Neural progenitor cell (in vitro differentiated cells): Measurements from ENCODE around the gene ZAR1L. TPM values are rescaled to one million over a fixed set of nuclear protein-coding genes. Genes with fewer than 3 reads are reported as not detected.
A peak's percentile ranks its signal among the peaks of the same experiment; 100 is the strongest.

ENCODE experiments used
- DNase-seq: peaks from one replicate; pipeline ENCODE4 v3.0.0-alpha.2; 2016; ENCODE audit warnings: low spot score
- H2AFZ ChIP-seq: fragments of 200-600 bp; sonication (generic); replicated peaks from 2 replicates; pipeline ENCODE4 v1.6.1; 2016; ENCODE audit warnings: antibody characterized with exemption
- H3F3A ChIP-seq: fragments of 200-600 bp; sonication (generic); 2 replicates; pipeline ENCODE4 v1.6.1; 2016; ENCODE audit warnings: antibody characterized with exemption, low read depth
- H3K27ac ChIP-seq: fragments of 200-600 bp; sonication (generic); 2 replicates; pipeline ENCODE4 v1.5.1; 2016; ENCODE audit warnings: mild to moderate bottlenecking
- H3K27me3 ChIP-seq: fragments of 200-600 bp; sonication (generic); 2 replicates; pipeline ENCODE4 v1.6.1; 2016; ENCODE audit warnings: mild to moderate bottlenecking, moderate library complexity
- H3K36me3 ChIP-seq: fragments of 200-600 bp; sonication (generic); 2 replicates; pipeline ENCODE4 v1.5.1; 2016
- H3K4me1 ChIP-seq: fragments of 200-600 bp; sonication (generic); 2 replicates; pipeline ENCODE4 v1.6.1; 2016; ENCODE audit warnings: mixed run types
- H3K4me2 ChIP-seq: fragments of 200-600 bp; sonication (generic); 2 replicates; pipeline ENCODE4 v1.6.1; 2016
- H3K4me3 ChIP-seq: fragments of 200-600 bp; sonication (generic); 2 replicates; pipeline ENCODE4 v1.5.1; 2016
- H3K79me2 ChIP-seq: fragments of 200-600 bp; sonication (generic); 2 replicates; pipeline ENCODE4 v1.6.1; 2016; ENCODE audit warnings: low read depth
- H3K9ac ChIP-seq: fragments of 200-600 bp; sonication (generic); 2 replicates; pipeline ENCODE4 v1.6.1; 2016
- H3K9me3 ChIP-seq: fragments of 200-600 bp; sonication (generic); 2 replicates; pipeline ENCODE4 v1.5.1; 2016; ENCODE audit warnings: low read depth
- H4K20me1 ChIP-seq: fragments of 200-600 bp; sonication (generic); 2 replicates; pipeline ENCODE4 v1.6.1; 2016; ENCODE audit warnings: low read depth
- H3K27ac Mint-ChIP-seq: 3 replicates; pipeline ENCODE4 v1.8.0; 2021; ENCODE audit warnings: mixed read lengths
- H3K27me3 Mint-ChIP-seq: 2 replicates; pipeline ENCODE4 v1.8.0; 2022; ENCODE audit warnings: low read depth, mild to moderate bottlenecking, inconsistent platforms, moderate library complexity, mixed read lengths; ENCODE audit not compliant: insufficient read depth
- H3K36me3 Mint-ChIP-seq: 3 replicates; pipeline ENCODE4 v1.8.0; 2021; ENCODE audit warnings: mixed read lengths
- H3K4me1 Mint-ChIP-seq: 3 replicates; pipeline ENCODE4 v1.8.0; 2021; ENCODE audit warnings: mixed read lengths
- H3K4me3 Mint-ChIP-seq: 3 replicates; pipeline ENCODE4 v1.8.0; 2021; ENCODE audit warnings: mild to moderate bottlenecking, moderate library complexity, mixed read lengths
- H3K9me3 Mint-ChIP-seq: 3 replicates; pipeline ENCODE4 v1.8.0; 2020; ENCODE audit warnings: mixed read lengths
- CTCF ChIP-seq: fragments of 200-600 bp; sonication (generic); IDR thresholded peaks from 2 replicates; pipeline ENCODE4 v1.5.1; 2017; ENCODE audit warnings: antibody characterized with exemption, mild to moderate bottlenecking
- EZH2 ChIP-seq: fragments of 200-600 bp; sonication (generic); IDR thresholded peaks from 2 replicates; pipeline ENCODE4 v1.6.1; 2017; ENCODE audit warnings: antibody characterized with exemption, mild to moderate bottlenecking, moderate library complexity
- EZH2phosphoT487 ChIP-seq: fragments of 200-600 bp; sonication (generic); IDR thresholded peaks from 2 replicates; pipeline ENCODE4 v1.6.1; 2017; ENCODE audit warnings: antibody characterized with exemption
- total RNA-seq: library from RNA; depleted of rRNA; stranded (reverse); fragments of >200 nt; gene quantifications from 2 replicates; pipeline ENCODE4 v1.2.3, GENCODE V29; 2015; ENCODE audit warnings: low replicate concordance

The ZAR1L gene
- total RNA-seq, 1 donor from 2014 or later: 2.2 TPM

GRCh38 chr13:32262165-32262564, 53.0 kb downstream of the ZAR1L start:
- H3K36me3 ChIP-seq: no peaks in the 10 kb centered on the region
- Mint-ChIP-seq H3K36me3 (no peaks in the 10 kb centered on the region), H3K4me1 (peaks cover 10% of the 10 kb centered on the region), H3K27me3 (peaks cover 5% of the 10 kb centered on the region), H3K4me3 (no peak overlapping the region), H3K9me3 (no peaks in the 10 kb centered on the region), H3K27ac (no peak overlapping the region)
- H3K79me2 ChIP-seq: no peaks in the 10 kb centered on the region
- H2AFZ ChIP-seq: no peak overlapping the region
- no peak for TF ChIP-seq EZH2phosphoT487
- TF ChIP-seq CTCF: no peak
- TF ChIP-seq EZH2: no peak
- no peak overlapping the region for H3K4me3 ChIP-seq
- no peaks in the 10 kb centered on the region for H3K27me3 ChIP-seq
- peak overlapping the region; percentile 19 for H3K27ac ChIP-seq
- no peak overlapping the region for H3K9ac ChIP-seq
- no peaks in the 10 kb centered on the region for H3F3A ChIP-seq
- H3K9me3 ChIP-seq: no peaks in the 10 kb centered on the region
- no peak for DNase-seq
- no peak overlapping the region for H3K4me2 ChIP-seq
- no peaks in the 10 kb centered on the region for H4K20me1 ChIP-seq
- no peaks in the 10 kb centered on the region for H3K4me1 ChIP-seq

GRCh38 chr13:32261567-32261966, 53.6 kb downstream of the ZAR1L start:
- no peaks in the 10 kb centered on the region for H3K9me3 Mint-ChIP-seq
- H3K27ac ChIP-seq: no peak overlapping the region

GRCh38 chr13:32259116-32259515, 56.0 kb downstream of the ZAR1L start:
- Histone ChIP-seq H3K36me3 (no peaks in the 10 kb centered on the region), H3F3A (no peaks in the 10 kb centered on the region), H3K9ac (no peak overlapping the region), H3K4me2 (no peak overlapping the region), H4K20me1 (no peaks in the 10 kb centered on the region), H2AFZ (no peak overlapping the region), H3K4me3 (no peak overlapping the region), H3K27me3 (no peaks in the 10 kb centered on the region), H3K27ac (no peak overlapping the region), H3K79me2 (no peaks in the 10 kb centered on the region), H3K4me1 (no peaks in the 10 kb centered on the region), H3K9me3 (no peaks in the 10 kb centered on the region)
- TF ChIP-seq EZH2phosphoT487: no peak
- peak; percentile 29 for TF ChIP-seq CTCF
- no peak for TF ChIP-seq EZH2
- Mint-ChIP-seq H3K27me3 (peaks cover 5% of the 10 kb centered on the region), H3K36me3 (no peaks in the 10 kb centered on the region), H3K27ac (no peak overlapping the region), H3K9me3 (no peaks in the 10 kb centered on the region), H3K4me1 (peaks cover 10% of the 10 kb centered on the region), H3K4me3 (peak overlapping the region; percentile 23)
- DNase-seq: no peak

More at GRCh38 chr13:32261567-32261966, 53.6 kb downstream of the ZAR1L start:
- H3K9me3 ChIP-seq: no peaks in the 10 kb centered on the region
- no peak overlapping the region for H3K27ac Mint-ChIP-seq
- no peak overlapping the region for H3K4me3 Mint-ChIP-seq
- H3K36me3 ChIP-seq: no peaks in the 10 kb centered on the region
- no peaks in the 10 kb centered on the region for H3K36me3 Mint-ChIP-seq
- H3K4me1 Mint-ChIP-seq: peaks cover 10% of the 10 kb centered on the region
- H3K4me3 ChIP-seq: no peak overlapping the region
- TF ChIP-seq EZH2phosphoT487 (no peak), EZH2 (no peak), CTCF (no peak)
- no peak overlapping the region for H3K9ac ChIP-seq
- H2AFZ ChIP-seq: no peak overlapping the region
- no peaks in the 10 kb centered on the region for H3K79me2 ChIP-seq
- peaks cover 5% of the 10 kb centered on the region for H3K27me3 Mint-ChIP-seq
- DNase-seq: no peak
- no peaks in the 10 kb centered on the region for H4K20me1 ChIP-seq
- no peaks in the 10 kb centered on the region for H3K27me3 ChIP-seq
- H3K4me1 ChIP-seq: no peaks in the 10 kb centered on the region
- no peaks in the 10 kb centered on the region for H3F3A ChIP-seq
- no peak overlapping the region for H3K4me2 ChIP-seq
